ENCODE measurements around the gene RAB22A.

- no peak for TF ChIP-seq CTCF (IDR thresholded peaks at IDR 0.05; ENCODE audit: low read depth, low read length)
- TF ChIP-seq POLR2A (IDR thresholded peaks at IDR 0.05; ENCODE audit: extremely low read depth, insufficient read length), result no peak
- no peak for TF ChIP-seq MAX (IDR thresholded peaks at IDR 0.05; ENCODE audit: low read depth, low read length)
- no peak for TF ChIP-seq MYC (IDR thresholded peaks at IDR 0.05; ENCODE audit: low read depth, low read length)
Measured at GRCh38 chr20:58294497-58295455, 14.7 kb upstream of the RAB22A start.
